Esophagus muscularis mucosa (tissue), 4 donors: Measurements from ENCODE around the gene DCHS2.

ENCODE experiments used
- EP300 ChIP-seq: sonication (generic); formaldehyde crosslinking; IDR thresholded peaks from one replicate; pipeline ENCODE4 v1.6.1; 2017; ENCODE audit warnings: antibody characterized with exemption
- POLR2A ChIP-seq: fragments of 450-650 bp; IDR thresholded peaks from one replicate; pipeline ENCODE4 v1.6.1; 2017; ENCODE audit warnings: antibody characterized with exemption, moderate library complexity, mild to moderate bottlenecking, low read depth
- POLR2AphosphoS5 ChIP-seq, 2 donors: sonication (generic); formaldehyde crosslinking; IDR thresholded peaks; one replicate each; pipeline ENCODE4 v1.6.1; 2017; ENCODE audit warnings: antibody characterized with exemption in 2 of 2
- TF ChIP-seq, protein P1 (sequence below), 3 experiments: fragments of 200-600 bp in 2 of 3; fragments of 450-650 bp in 1 of 3; sonication (generic) in 2 of 3; IDR thresholded peaks; one replicate each; pipeline ENCODE4 v1.5.1; 2017 to 2019; ENCODE audit warnings: antibody characterized with exemption in 3 of 3, mild to moderate bottlenecking in 2 of 3, moderate library complexity in 1 of 3

DNA sequence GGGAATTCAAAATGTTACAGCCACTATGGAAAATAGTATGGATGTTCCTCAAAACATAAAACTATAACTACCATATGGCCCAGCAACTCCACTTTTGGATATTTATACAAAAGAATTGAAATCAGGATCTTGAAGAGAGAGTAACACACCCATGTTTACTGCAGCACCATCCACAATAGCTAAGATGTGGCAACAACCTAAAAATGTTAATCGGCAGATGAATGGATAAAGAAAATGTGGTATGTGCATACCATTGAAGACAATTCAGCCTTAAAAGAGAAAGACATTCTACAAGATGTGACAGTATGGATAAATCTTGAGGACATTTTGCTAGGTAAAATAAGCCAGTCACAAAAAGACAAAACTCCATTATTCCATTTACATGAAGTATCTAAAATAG, 171.9 kb downstream of the DCHS2 start:
- TF ChIP-seq POLR2A: no peak
- no peak for TF ChIP-seq POLR2AphosphoS5 (IDR thresholded peaks at IDR 0.05)
- TF ChIP-seq, protein P1, sequence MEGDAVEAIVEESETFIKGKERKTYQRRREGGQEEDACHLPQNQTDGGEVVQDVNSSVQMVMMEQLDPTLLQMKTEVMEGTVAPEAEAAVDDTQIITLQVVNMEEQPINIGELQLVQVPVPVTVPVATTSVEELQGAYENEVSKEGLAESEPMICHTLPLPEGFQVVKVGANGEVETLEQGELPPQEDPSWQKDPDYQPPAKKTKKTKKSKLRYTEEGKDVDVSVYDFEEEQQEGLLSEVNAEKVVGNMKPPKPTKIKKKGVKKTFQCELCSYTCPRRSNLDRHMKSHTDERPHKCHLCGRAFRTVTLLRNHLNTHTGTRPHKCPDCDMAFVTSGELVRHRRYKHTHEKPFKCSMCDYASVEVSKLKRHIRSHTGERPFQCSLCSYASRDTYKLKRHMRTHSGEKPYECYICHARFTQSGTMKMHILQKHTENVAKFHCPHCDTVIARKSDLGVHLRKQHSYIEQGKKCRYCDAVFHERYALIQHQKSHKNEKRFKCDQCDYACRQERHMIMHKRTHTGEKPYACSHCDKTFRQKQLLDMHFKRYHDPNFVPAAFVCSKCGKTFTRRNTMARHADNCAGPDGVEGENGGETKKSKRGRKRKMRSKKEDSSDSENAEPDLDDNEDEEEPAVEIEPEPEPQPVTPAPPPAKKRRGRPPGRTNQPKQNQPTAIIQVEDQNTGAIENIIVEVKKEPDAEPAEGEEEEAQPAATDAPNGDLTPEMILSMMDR (IDR thresholded peaks at IDR 0.05): no peak
- no peak for TF ChIP-seq EP300
